NCI-H128 (cell line): ENCODE results near the gene SAPCD2.

Experiments used
- DNase-seq: peaks from one replicate; lab custom pipeline; 2025; ENCODE audit not compliant: unreplicated experiment; lab: John Stamatoyannopoulos, UW

Gene SAPCD2

GRCh38 chr9:137019891-137020683, 50.3 kb downstream of the SAPCD2 start:
- DNase-seq, result no peak

- DNase-seq, result no peak
These were observed 51.4 kb downstream of the SAPCD2 start for GRCh38 chr9:137018761-137019559.

GRCh38 chr9:137017791-137018497, 52.4 kb downstream of the SAPCD2 start:
- DNase-seq, result no peak

- DNase-seq, result no peak
These were observed 53.3 kb downstream of the SAPCD2 start for GRCh38 chr9:137017071-137017470.

- no peak for DNase-seq
These were observed 53.9 kb downstream of the SAPCD2 start for GRCh38 chr9:137016436-137016835.

- no peak for DNase-seq
These were observed 54.4 kb downstream of the SAPCD2 start for GRCh38 chr9:137015976-137016375.

- no peak for DNase-seq
These were observed 54.8 kb downstream of the SAPCD2 start for GRCh38 chr9:137015540-137015930.

- no peak for DNase-seq
These were observed 55.4 kb downstream of the SAPCD2 start for GRCh38 chr9:137014776-137015539.

- no peak for DNase-seq
These were observed 56.2 kb downstream of the SAPCD2 start for GRCh38 chr9:137014166-137014565.

GRCh38 chr9:137013571-137013940, 56.8 kb downstream of the SAPCD2 start:
- DNase-seq, result no peak

- DNase-seq, result no peak
These were observed 57.4 kb downstream of the SAPCD2 start for GRCh38 chr9:137012694-137013570.
